ENCODE measurements around the gene ABCB9. TPM values are rescaled to one million over a fixed set of nuclear protein-coding genes. Genes with fewer than 3 reads are reported as not detected.

The ABCB9 gene
- total and polyA plus RNA-seq, 8 donors: 4.5 to 11.8 (median 8.3) TPM

DNA sequence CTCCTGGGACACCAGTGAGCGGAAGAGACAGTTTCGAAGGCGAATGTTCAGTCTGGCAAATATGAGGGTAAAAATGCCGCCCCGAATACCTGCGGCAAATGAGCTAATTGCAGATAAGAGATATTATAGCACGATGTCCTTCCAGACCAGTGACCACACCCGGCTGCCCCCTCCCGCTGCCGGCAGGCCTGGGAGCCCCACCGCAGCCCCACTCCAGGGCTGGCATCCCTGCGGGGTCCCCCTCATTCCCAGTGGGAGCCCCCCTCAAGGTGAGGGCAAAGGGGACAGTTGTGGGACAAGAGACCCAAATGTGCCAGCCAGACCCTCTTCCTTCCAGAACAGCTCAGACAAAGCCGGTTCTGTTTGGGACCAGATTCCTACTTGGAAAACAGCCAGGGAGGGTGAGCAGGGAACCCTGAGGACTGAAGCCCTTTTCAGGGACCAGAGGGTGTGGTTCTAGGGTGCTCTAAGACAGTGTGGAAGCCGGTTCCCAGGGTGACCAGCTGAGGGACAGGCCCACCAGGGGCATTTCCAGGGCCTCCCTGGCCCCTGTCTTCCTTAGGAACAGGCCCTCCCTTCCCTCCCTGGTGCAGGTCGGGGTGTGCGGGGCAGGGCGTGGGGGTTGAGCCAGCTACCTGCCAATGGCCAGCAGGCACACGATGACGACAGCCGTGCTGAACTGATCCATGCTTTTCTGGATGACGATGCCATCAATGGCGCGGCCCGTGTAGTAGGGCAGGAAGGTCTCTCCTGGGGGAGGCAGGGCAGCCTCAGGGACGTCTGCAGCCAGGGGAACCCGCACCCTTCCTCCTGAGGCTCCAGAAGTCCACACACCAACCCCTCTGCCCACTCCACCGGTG, 16.2 kb downstream of the ABCB9 start:
- H3K9me3 ChIP-seq: no peaks in the 10 kb centered on the region
- no peaks in the 10 kb centered on the region for H3K27me3 ChIP-seq
- peaks cover 0 to 29% of the 10 kb centered on the region in 2 donors for H3K4me1 ChIP-seq
- DNase-seq (peak in 1 of 4 donors; percentile 56), ATAC-seq (no peak)
- intact Hi-C loops (cut with DNase I): loop anchor here (5.0 kb wide), 2 partner anchors 93 to 158 kb away; no protein-coding TSS in a partner anchor
- no peak overlapping the region for H3K27ac ChIP-seq
- no peak overlapping the region for H3K4me3 ChIP-seq
- H3K36me3 ChIP-seq: no peaks in the 10 kb centered on the region
- TF ChIP-seq, protein P1, sequence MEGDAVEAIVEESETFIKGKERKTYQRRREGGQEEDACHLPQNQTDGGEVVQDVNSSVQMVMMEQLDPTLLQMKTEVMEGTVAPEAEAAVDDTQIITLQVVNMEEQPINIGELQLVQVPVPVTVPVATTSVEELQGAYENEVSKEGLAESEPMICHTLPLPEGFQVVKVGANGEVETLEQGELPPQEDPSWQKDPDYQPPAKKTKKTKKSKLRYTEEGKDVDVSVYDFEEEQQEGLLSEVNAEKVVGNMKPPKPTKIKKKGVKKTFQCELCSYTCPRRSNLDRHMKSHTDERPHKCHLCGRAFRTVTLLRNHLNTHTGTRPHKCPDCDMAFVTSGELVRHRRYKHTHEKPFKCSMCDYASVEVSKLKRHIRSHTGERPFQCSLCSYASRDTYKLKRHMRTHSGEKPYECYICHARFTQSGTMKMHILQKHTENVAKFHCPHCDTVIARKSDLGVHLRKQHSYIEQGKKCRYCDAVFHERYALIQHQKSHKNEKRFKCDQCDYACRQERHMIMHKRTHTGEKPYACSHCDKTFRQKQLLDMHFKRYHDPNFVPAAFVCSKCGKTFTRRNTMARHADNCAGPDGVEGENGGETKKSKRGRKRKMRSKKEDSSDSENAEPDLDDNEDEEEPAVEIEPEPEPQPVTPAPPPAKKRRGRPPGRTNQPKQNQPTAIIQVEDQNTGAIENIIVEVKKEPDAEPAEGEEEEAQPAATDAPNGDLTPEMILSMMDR (IDR thresholded peaks at IDR 0.05): no peak

DNA sequence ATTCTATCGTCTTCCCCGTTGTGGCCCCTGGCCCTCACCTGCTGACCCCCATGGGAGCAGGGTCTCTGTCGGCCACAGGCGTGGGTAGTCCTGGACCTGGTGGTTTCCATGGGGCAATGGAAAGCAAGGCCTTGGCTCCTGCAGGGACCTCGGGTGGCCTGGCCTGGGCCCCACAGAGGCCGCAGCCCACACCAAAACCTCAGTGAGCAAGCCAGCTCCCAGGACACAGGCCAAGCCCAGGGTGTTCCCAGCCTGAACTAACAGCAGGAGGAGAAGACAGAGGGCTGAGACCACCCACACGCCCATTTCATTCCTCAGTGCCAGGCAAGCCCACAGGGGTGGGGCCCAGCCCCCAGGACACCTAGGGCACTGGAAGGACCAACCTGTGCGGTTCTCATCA, 16.9 kb downstream of the ABCB9 start:
- no peak for ATAC-seq
- Histone ChIP-seq H3K9me3 (no peaks in the 10 kb centered on the region), H3K36me3 (no peaks in the 10 kb centered on the region), H3K4me3 (no peak overlapping the region), H3K27me3 (no peaks in the 10 kb centered on the region), H3K4me1 (peaks cover 0 to 35% of the 10 kb centered on the region in 2 donors), H3K27ac (no peak overlapping the region)
- DNase-seq: peak in 1 of 4 donors; percentile 59
- intact Hi-C loops (cut with DNase I): no loop called here
- TF ChIP-seq, protein P1 (IDR thresholded peaks at IDR 0.05): no peak

DNA sequence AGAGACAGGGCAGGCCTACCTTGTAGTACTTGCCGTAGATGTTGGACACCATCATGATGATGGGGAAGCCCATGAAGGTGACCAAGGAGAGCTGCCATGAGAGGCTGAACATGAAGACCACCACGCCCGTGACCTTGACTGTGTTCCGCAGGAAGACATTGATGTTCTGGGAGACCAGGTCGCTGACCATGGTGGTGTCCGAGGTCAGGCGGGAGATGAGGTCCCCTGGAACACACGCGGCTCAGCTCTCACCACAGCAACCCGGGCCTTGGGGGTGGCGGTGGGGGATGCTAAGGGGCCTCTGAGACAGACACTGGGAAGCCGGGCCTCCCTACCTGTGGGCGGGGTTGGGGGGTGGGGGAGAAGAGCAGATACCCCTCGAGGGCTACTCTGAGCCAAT, 17.7 kb downstream of the ABCB9 start:
- DNase-seq (peak in 1 of 4 donors; percentile 39), ATAC-seq (no peak)
- Histone ChIP-seq H3K27ac (no peak overlapping the region), H3K4me1 (peaks cover 0 to 43% of the 10 kb centered on the region in 2 donors), H3K27me3 (no peaks in the 10 kb centered on the region), H3K4me3 (no peak overlapping the region), H3K9me3 (no peaks in the 10 kb centered on the region), H3K36me3 (no peaks in the 10 kb centered on the region)
- intact Hi-C loops (cut with DNase I): no loop called here
- TF ChIP-seq, protein P1 (IDR thresholded peaks at IDR 0.05): no peak

DNA sequence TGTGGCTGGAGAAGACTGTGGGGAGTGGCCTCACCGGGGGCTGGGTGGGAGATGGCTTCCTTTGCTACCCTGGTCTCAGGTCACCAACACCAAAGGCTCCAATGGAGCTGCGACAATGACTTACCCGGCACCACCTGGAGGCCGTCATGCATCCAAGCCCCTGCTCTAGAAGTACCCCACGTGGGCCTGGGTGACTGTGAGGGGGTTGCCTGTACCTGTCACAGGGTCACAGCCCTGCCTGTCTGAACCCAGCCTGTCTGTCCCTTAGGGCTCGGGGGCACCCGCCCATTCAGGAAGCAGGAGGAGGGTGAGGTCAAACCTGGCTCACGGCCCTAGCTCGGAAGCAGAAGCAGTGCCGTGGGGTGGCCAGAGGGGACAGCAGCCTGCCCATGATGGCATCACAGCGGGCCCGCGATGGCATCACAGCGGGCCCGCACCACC, 18.9 kb downstream of the ABCB9 start:
- intact Hi-C loops (cut with DNase I): no loop called here

More for the DNA sequence above, 18.9 kb downstream of the ABCB9 start:
- ATAC-seq (peak; percentile 17), DNase-seq (peak in 2 of 4 donors; percentile 67 to 82)
- H3K4me3 ChIP-seq: no peak overlapping the region
- H3K9me3 ChIP-seq: no peaks in the 10 kb centered on the region
- TF ChIP-seq, protein P1 (IDR thresholded peaks at IDR 0.05): no peak
- H3K4me1 ChIP-seq: peaks cover 0 to 54% of the 10 kb centered on the region in 2 donors
- no peaks in the 10 kb centered on the region for H3K36me3 ChIP-seq
- no peaks in the 10 kb centered on the region for H3K27me3 ChIP-seq
- H3K27ac ChIP-seq: peak overlapping the region; percentile 56 to 80

Measured in left lung (tissue), 10 donors.